Liver (tissue), 9 donors: ENCODE results near the gene TBC1D1. TPM values are rescaled to one million over a fixed set of nuclear protein-coding genes. Genes with fewer than 3 reads are reported as not detected.
A peak's percentile ranks its signal among the peaks of the same experiment; 100 is the strongest.

Source experiments
- DNase-seq: peaks from one replicate; pipeline ENCODE4 v3.0.0-alpha.2; 2017; ENCODE audit warnings: low spot score
- H3K27ac ChIP-seq, 2 donors: one replicate each; pipeline ENCODE4 v1.7.0; 2013; ENCODE audit warnings: inconsistent platforms in 2 of 2, low read length in 2 of 2, control low read depth in 1 of 2, low read depth in 1 of 2, mild to moderate bottlenecking in 1 of 2
- H3K27me3 ChIP-seq, 4 donors: one replicate each; pipeline versions ENCODE4 v1.6.1 to v1.7.0; 2013; ENCODE audit warnings: low read length in 3 of 4, inconsistent platforms in 1 of 4, mild to moderate bottlenecking in 1 of 4, moderate library complexity in 1 of 4; ENCODE audit not compliant: control insufficient read depth in 4 of 4, insufficient read depth in 4 of 4
- H3K36me3 ChIP-seq, 4 donors: one replicate each; pipeline versions ENCODE4 v1.6.1 to v1.7.0; 2013; ENCODE audit warnings: low read length in 3 of 4, mild to moderate bottlenecking in 3 of 4, low read depth in 1 of 4, moderate library complexity in 1 of 4; ENCODE audit not compliant: control insufficient read depth in 4 of 4, insufficient read depth in 3 of 4
- H3K4me1 ChIP-seq, 4 donors: one replicate each; pipeline versions ENCODE4 v1.6.1 to v1.7.0; 2013; ENCODE audit warnings: low read length in 3 of 4, mild to moderate bottlenecking in 3 of 4, moderate library complexity in 1 of 4; ENCODE audit not compliant: control insufficient read depth in 4 of 4, insufficient read depth in 4 of 4
- H3K4me3 ChIP-seq, 3 donors: one replicate each; pipeline versions ENCODE4 v1.6.1 to v1.7.0; 2013; ENCODE audit warnings: low read length in 3 of 3, control low read depth in 1 of 3, low read depth in 1 of 3, mild to moderate bottlenecking in 1 of 3
- H3K9ac ChIP-seq, 2 donors: one replicate each; pipeline ENCODE4 v1.7.0; 2013; ENCODE audit warnings: low read length in 2 of 2, mild to moderate bottlenecking in 2 of 2, moderate library complexity in 2 of 2, control low read depth in 1 of 2, low read depth in 1 of 2
- H3K9me3 ChIP-seq, 4 donors: one replicate each; pipeline versions ENCODE4 v1.6.1 to v1.7.0; 2013; ENCODE audit warnings: low read length in 3 of 4; ENCODE audit not compliant: control insufficient read depth in 4 of 4
- EGR1 ChIP-seq, 2 donors: IDR thresholded peaks; 2 replicates each; pipeline ENCODE4 v1.6.1; 2016 to 2018; ENCODE audit warnings: antibody characterized with exemption in 2 of 2, low read depth in 2 of 2
- FOXA1 ChIP-seq: IDR thresholded peaks from 2 replicates; pipeline ENCODE4 v1.6.1; 2016; ENCODE audit warnings: antibody characterized with exemption
- GABPA ChIP-seq, 2 donors: IDR thresholded peaks in 1 of 2; conservative IDR thresholded peaks in 1 of 2; 2 replicates each; pipeline ENCODE4 v1.6.1; 2016; ENCODE audit warnings: antibody characterized with exemption in 2 of 2, mild to moderate bottlenecking in 1 of 2, moderate library complexity in 1 of 2
- HNF4A ChIP-seq, 2 donors: conservative IDR thresholded peaks; 2 replicates each; pipeline ENCODE4 v1.6.1; 2016; ENCODE audit warnings: antibody characterized with exemption in 2 of 2, mild to moderate bottlenecking in 2 of 2
- HNF4G ChIP-seq: IDR thresholded peaks from 2 replicates; pipeline ENCODE4 v1.6.1; 2016; ENCODE audit warnings: antibody characterized with exemption
- JUND ChIP-seq, 2 donors: IDR thresholded peaks; 2 replicates each; pipeline ENCODE4 v1.6.1; 2016; ENCODE audit warnings: antibody characterized with exemption in 2 of 2
- NR2F2 ChIP-seq: IDR thresholded peaks from 2 replicates; pipeline ENCODE4 v1.6.1; 2016; ENCODE audit warnings: antibody characterized with exemption
- RAD21 ChIP-seq, 2 donors: IDR thresholded peaks; 2 replicates each; pipeline ENCODE4 v1.6.1; 2016; ENCODE audit warnings: antibody characterized with exemption in 2 of 2, mild to moderate bottlenecking in 2 of 2
- RXRA ChIP-seq, 2 donors: IDR thresholded peaks; 2 replicates each; pipeline ENCODE4 v1.6.1; 2017 to 2018; ENCODE audit warnings: antibody characterized with exemption in 2 of 2, mild to moderate bottlenecking in 1 of 2
- SP1 ChIP-seq: IDR thresholded peaks from 2 replicates; pipeline ENCODE4 v1.6.1; 2018; ENCODE audit warnings: antibody characterized with exemption, mild to moderate bottlenecking
- TAF1 ChIP-seq: conservative IDR thresholded peaks from 2 replicates; pipeline ENCODE4 v1.6.1; 2016; ENCODE audit warnings: antibody characterized with exemption, mild to moderate bottlenecking
- YY1 ChIP-seq: IDR thresholded peaks from 2 replicates; pipeline ENCODE4 v1.6.1; 2016; ENCODE audit warnings: antibody characterized with exemption, mild to moderate bottlenecking
- WGBS: extraction: QIAGEN DNeasy Blood & Tissue Kit; methylation state at CpG from one replicate; pipeline ENCODE4 v1.1.7; 2013; 5-methylcytosine and 5-hydroxymethylcytosine counted together
- polyA plus RNA-seq, 2 donors: library from polyadenylated mRNA; stranded (reverse) in 1 of 2; unstranded in 1 of 2; fragments of 200-250 nt in 1 of 2; fragments of >200 nt in 1 of 2; fragmentation: Nextera tagmentation in 1 of 2; extraction: Ambion mirVana in 1 of 2; gene quantifications; one replicate each; pipeline versions ENCODE4 v1.2.1 to v1.2.3, GENCODE V29; 2013 to 2015
- total RNA-seq, 2 donors: library from RNA; depleted of rRNA; stranded (reverse); fragments of >200 nt; gene quantifications; one replicate each; pipeline ENCODE4 v1.2.3, GENCODE V29; 2014
- TF ChIP-seq, protein P1 (sequence below): IDR thresholded peaks from 2 replicates; pipeline ENCODE4 v1.6.1; 2016; ENCODE audit warnings: antibody characterized with exemption, mild to moderate bottlenecking
- TF ChIP-seq, protein P2 (sequence below): IDR thresholded peaks from 2 replicates; pipeline ENCODE4 v1.6.1; 2016; ENCODE audit warnings: antibody characterized with exemption
- TF ChIP-seq, protein P3 (sequence below): fragments of 150-350 bp; IDR thresholded peaks from 2 replicates; pipeline ENCODE4 v1.5.1; 2017; ENCODE audit warnings: improper control_type of control experiment, low read depth, low read length; ENCODE audit not compliant: missing input control
- TF ChIP-seq, protein P4 (sequence below): IDR thresholded peaks from 2 replicates; pipeline ENCODE4 v1.6.1; 2016; ENCODE audit warnings: antibody characterized with exemption
- TF ChIP-seq, protein P5 (sequence below): IDR thresholded peaks from 2 replicates; pipeline ENCODE4 v1.6.1; 2016; ENCODE audit warnings: antibody characterized with exemption
- donor health status: healthy.
- donor health status: healthy.
- donor health status: healthy.
- donor health status: healthy.
- donor health status: healthy.

The TBC1D1 gene
- total and polyA plus RNA-seq, 4 donors = 15.6 to 41.4 (median 20.9) TPM

GRCh38 chr4:37978248-37978924 lies 87.5 kb downstream of the TBC1D1 start:
- H3K27ac ChIP-seq = peak overlapping the region; percentile 99

GRCh38 chr4:37980246-37980645 lies 89.4 kb downstream of the TBC1D1 start:
- Histone ChIP-seq H3K9ac (no peak overlapping the region), H3K4me1 (peaks cover 4 to 22% (median 18%) of the 10 kb centered on the region in 4 donors), H3K4me3 (no peak overlapping the region), H3K27me3 (no peaks in the 10 kb centered on the region), H3K36me3 (peaks cover 0 to 2% (median 0%) of the 10 kb centered on the region in 4 donors), H3K27ac (no peak overlapping the region), H3K9me3 (no peaks in the 10 kb centered on the region)
- 93% methylated on average over 1 of the region's 1 CpG for WGBS
- no peak for DNase-seq
- TF ChIP-seq FOXA1 = no peak
- TF ChIP-seq RAD21 (IDR thresholded peaks at IDR 0.05) = no peak
- no peak for TF ChIP-seq TAF1
- TF ChIP-seq, protein P1, sequence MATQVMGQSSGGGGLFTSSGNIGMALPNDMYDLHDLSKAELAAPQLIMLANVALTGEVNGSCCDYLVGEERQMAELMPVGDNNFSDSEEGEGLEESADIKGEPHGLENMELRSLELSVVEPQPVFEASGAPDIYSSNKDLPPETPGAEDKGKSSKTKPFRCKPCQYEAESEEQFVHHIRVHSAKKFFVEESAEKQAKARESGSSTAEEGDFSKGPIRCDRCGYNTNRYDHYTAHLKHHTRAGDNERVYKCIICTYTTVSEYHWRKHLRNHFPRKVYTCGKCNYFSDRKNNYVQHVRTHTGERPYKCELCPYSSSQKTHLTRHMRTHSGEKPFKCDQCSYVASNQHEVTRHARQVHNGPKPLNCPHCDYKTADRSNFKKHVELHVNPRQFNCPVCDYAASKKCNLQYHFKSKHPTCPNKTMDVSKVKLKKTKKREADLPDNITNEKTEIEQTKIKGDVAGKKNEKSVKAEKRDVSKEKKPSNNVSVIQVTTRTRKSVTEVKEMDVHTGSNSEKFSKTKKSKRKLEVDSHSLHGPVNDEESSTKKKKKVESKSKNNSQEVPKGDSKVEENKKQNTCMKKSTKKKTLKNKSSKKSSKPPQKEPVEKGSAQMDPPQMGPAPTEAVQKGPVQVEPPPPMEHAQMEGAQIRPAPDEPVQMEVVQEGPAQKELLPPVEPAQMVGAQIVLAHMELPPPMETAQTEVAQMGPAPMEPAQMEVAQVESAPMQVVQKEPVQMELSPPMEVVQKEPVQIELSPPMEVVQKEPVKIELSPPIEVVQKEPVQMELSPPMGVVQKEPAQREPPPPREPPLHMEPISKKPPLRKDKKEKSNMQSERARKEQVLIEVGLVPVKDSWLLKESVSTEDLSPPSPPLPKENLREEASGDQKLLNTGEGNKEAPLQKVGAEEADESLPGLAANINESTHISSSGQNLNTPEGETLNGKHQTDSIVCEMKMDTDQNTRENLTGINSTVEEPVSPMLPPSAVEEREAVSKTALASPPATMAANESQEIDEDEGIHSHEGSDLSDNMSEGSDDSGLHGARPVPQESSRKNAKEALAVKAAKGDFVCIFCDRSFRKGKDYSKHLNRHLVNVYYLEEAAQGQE = no peak
- no peak for TF ChIP-seq SP1
- no peak for TF ChIP-seq GABPA (IDR thresholded peaks at IDR 0.05 in 1 of 2, conservative IDR thresholded peaks at IDR 0.05 in 1 of 2)
- no peak for TF ChIP-seq YY1
- TF ChIP-seq HNF4A (conservative IDR thresholded peaks at IDR 0.05) = no peak
- no peak for TF ChIP-seq EGR1 (IDR thresholded peaks at IDR 0.05; ENCODE audit: low read depth in 2 of 2)
- TF ChIP-seq, protein P2, sequence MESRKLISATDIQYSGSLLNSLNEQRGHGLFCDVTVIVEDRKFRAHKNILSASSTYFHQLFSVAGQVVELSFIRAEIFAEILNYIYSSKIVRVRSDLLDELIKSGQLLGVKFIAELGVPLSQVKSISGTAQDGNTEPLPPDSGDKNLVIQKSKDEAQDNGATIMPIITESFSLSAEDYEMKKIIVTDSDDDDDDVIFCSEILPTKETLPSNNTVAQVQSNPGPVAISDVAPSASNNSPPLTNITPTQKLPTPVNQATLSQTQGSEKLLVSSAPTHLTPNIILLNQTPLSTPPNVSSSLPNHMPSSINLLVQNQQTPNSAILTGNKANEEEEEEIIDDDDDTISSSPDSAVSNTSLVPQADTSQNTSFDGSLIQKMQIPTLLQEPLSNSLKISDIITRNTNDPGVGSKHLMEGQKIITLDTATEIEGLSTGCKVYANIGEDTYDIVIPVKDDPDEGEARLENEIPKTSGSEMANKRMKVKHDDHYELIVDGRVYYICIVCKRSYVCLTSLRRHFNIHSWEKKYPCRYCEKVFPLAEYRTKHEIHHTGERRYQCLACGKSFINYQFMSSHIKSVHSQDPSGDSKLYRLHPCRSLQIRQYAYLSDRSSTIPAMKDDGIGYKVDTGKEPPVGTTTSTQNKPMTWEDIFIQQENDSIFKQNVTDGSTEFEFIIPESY = no peak

More at GRCh38 chr4:37978248-37978924, 87.5 kb downstream of the TBC1D1 start:
- DNase-seq = no peak
- Histone ChIP-seq H3K9ac (peak overlapping the region; percentile 41 to 85), H3K9me3 (no peaks in the 10 kb centered on the region), H3K4me3 (peak overlapping the region; percentile 43 to 91 (median 85)), H3K27me3 (no peaks in the 10 kb centered on the region), H3K4me1 (peaks cover 4 to 33% (median 19%) of the 10 kb centered on the region in 4 donors), H3K36me3 (peaks cover 0 to 2% (median 0%) of the 10 kb centered on the region in 4 donors)
- TF ChIP-seq EGR1 (IDR thresholded peaks at IDR 0.05; ENCODE audit: low read depth in 2 of 2) (no peak), NR2F2 (no peak), GABPA (IDR thresholded peaks at IDR 0.05 in 1 of 2, conservative IDR thresholded peaks at IDR 0.05 in 1 of 2) (no peak), RXRA (IDR thresholded peaks at IDR 0.05) (no peak), RAD21 (IDR thresholded peaks at IDR 0.05) (no peak), TAF1 (no peak), FOXA1 (no peak), JUND (IDR thresholded peaks at IDR 0.05) (no peak), HNF4A (conservative IDR thresholded peaks at IDR 0.05) (no peak), HNF4G (no peak), SP1 (no peak), YY1 (no peak)
- TF ChIP-seq, protein P3, sequence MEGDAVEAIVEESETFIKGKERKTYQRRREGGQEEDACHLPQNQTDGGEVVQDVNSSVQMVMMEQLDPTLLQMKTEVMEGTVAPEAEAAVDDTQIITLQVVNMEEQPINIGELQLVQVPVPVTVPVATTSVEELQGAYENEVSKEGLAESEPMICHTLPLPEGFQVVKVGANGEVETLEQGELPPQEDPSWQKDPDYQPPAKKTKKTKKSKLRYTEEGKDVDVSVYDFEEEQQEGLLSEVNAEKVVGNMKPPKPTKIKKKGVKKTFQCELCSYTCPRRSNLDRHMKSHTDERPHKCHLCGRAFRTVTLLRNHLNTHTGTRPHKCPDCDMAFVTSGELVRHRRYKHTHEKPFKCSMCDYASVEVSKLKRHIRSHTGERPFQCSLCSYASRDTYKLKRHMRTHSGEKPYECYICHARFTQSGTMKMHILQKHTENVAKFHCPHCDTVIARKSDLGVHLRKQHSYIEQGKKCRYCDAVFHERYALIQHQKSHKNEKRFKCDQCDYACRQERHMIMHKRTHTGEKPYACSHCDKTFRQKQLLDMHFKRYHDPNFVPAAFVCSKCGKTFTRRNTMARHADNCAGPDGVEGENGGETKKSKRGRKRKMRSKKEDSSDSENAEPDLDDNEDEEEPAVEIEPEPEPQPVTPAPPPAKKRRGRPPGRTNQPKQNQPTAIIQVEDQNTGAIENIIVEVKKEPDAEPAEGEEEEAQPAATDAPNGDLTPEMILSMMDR = no peak
- TF ChIP-seq, protein P1 = no peak
- TF ChIP-seq, protein P4, sequence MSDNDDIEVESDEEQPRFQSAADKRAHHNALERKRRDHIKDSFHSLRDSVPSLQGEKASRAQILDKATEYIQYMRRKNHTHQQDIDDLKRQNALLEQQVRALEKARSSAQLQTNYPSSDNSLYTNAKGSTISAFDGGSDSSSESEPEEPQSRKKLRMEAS = no peak
- TF ChIP-seq, protein P5, sequence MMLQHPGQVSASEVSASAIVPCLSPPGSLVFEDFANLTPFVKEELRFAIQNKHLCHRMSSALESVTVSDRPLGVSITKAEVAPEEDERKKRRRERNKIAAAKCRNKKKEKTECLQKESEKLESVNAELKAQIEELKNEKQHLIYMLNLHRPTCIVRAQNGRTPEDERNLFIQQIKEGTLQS = no peak
- WGBS = 43% methylated on average over 11 of the region's 11 CpGs
